ENCODE data around the gene MED13. TPM values are rescaled to one million over a fixed set of nuclear protein-coding genes. Genes with fewer than 3 reads are reported as not detected.
"Not testable (repeated sequence)": the region's sequence is repeated elsewhere in the genome, so short reads cannot be mapped to it uniquely, and the experiment has no call there.

Gene MED13
- total RNA-seq, 6 experiments from 2014 or later: 22.9 to 36.3 (median 32.5) TPM

- TF ChIP-seq POLR2A (IDR thresholded peaks at IDR 0.05): no peak
- TF ChIP-seq, protein P1, sequence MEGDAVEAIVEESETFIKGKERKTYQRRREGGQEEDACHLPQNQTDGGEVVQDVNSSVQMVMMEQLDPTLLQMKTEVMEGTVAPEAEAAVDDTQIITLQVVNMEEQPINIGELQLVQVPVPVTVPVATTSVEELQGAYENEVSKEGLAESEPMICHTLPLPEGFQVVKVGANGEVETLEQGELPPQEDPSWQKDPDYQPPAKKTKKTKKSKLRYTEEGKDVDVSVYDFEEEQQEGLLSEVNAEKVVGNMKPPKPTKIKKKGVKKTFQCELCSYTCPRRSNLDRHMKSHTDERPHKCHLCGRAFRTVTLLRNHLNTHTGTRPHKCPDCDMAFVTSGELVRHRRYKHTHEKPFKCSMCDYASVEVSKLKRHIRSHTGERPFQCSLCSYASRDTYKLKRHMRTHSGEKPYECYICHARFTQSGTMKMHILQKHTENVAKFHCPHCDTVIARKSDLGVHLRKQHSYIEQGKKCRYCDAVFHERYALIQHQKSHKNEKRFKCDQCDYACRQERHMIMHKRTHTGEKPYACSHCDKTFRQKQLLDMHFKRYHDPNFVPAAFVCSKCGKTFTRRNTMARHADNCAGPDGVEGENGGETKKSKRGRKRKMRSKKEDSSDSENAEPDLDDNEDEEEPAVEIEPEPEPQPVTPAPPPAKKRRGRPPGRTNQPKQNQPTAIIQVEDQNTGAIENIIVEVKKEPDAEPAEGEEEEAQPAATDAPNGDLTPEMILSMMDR (IDR thresholded peaks at IDR 0.05): no peak
Observed at GRCh38 chr17:62073993-62074392, 8.9 kb upstream of the MED13 start.

GRCh38 chr17:62072855-62073254, 7.8 kb upstream of the MED13 start:
- peaks cover 0 to 27% (median 9%) of the 10 kb centered on the region in 4 donors for H3K4me1 ChIP-seq
- H3K4me3 ChIP-seq; H3K36me3 ChIP-seq; DNase-seq; intact Hi-C loops (cut with DNase I); H3K27ac ChIP-seq; ATAC-seq; H3K9me3 ChIP-seq; H3K27me3 ChIP-seq: not testable (repeated sequence)
- WGBS (ENCODE audit: insufficient coverage, low coverage, low lambda C conversion rate, missing lambda C conversion rate): 96% methylated on average over 7 of the region's 21 CpGs

More at GRCh38 chr17:62073993-62074392, 8.9 kb upstream of the MED13 start:
- no peaks in the 10 kb centered on the region for H3K36me3 ChIP-seq
- DNase-seq (no peak), ATAC-seq (no peak)
- no peaks in the 10 kb centered on the region for H3K27me3 ChIP-seq
- H3K27ac ChIP-seq: no peak overlapping the region
- intact Hi-C loops (cut with DNase I): no loop called here
- H3K4me1 ChIP-seq: peaks cover 0 to 33% (median 15%) of the 10 kb centered on the region in 4 donors
- H3K9me3 ChIP-seq: no peaks in the 10 kb centered on the region
- H3K4me3 ChIP-seq: no peak overlapping the region
- WGBS (ENCODE audit: insufficient coverage, low coverage, low lambda C conversion rate, missing lambda C conversion rate): 97% methylated on average over 2 of the region's 2 CpGs

DNA sequence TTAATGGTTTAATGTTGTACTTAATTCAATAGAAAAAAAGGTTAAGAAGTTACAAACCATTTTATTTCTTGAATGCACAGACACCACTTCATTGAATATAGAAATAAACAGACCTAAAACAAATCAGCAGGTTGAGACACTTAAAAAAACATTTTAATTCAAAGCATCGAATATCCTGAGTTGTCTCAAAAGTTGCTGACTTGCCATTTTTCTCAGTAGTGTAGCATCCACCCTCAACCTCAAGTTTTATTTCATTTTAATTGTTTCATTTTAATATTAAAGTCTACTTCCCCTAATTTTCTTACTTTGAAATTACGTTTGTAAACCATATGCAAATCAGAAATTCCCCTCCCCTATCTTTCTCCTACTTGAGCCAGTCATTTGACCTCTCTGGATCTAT, 5.8 kb upstream of the MED13 start:
- DNase-seq: no peak
- WGBS (ENCODE audit: insufficient coverage, low coverage, low lambda C conversion rate, missing lambda C conversion rate): 63% methylated on average over 2 of the region's 2 CpGs
- Histone ChIP-seq H3K27ac (no peak overlapping the region), H3K4me1 (peaks cover 0 to 28% (median 8%) of the 10 kb centered on the region in 4 donors), H3K9me3 (no peaks in the 10 kb centered on the region), H3K36me3 (no peaks in the 10 kb centered on the region), H3K27me3 (no peaks in the 10 kb centered on the region), H3K4me3 (no peak overlapping the region)
- TF ChIP-seq POLR2A (IDR thresholded peaks at IDR 0.05): no peak
- TF ChIP-seq, protein P1 (IDR thresholded peaks at IDR 0.05): no peak
- intact Hi-C loops (cut with DNase I): no loop called here
- no peak for ATAC-seq

- Histone ChIP-seq H3K27ac (peak overlapping the region; percentile 55 to 95 (median 62)), H3K27me3 (no peaks in the 10 kb centered on the region)
- TF ChIP-seq, protein P1 (IDR thresholded peaks at IDR 0.05): no peak
- TF ChIP-seq POLR2A (IDR thresholded peaks at IDR 0.05): no peak
Observed at GRCh38 chr17:62067165-62068145, 2.4 kb upstream of the MED13 start.

More at GRCh38 chr17:62067165-62068145, 2.4 kb upstream of the MED13 start:
- DNase-seq (no peak), ATAC-seq (peak in 3 of 4 donors; percentile 19 to 28 (median 24))
- Histone ChIP-seq H3K9me3 (no peaks in the 10 kb centered on the region), H3K4me3 (no peak overlapping the region), H3K4me1 (peaks cover 0 to 37% (median 8%) of the 10 kb centered on the region in 4 donors), H3K36me3 (no peaks in the 10 kb centered on the region)
- 36% methylated on average over 7 of the region's 7 CpGs for WGBS (ENCODE audit: insufficient coverage, low coverage, low lambda C conversion rate, missing lambda C conversion rate)
- intact Hi-C loops (cut with DNase I): no loop called here
